HG02885 (cell line): ENCODE results near the gene POTEG.
"Not testable (repeated sequence)": the region's sequence is repeated elsewhere in the genome, so short reads cannot be mapped to it uniquely, and the experiment has no call there.

Experiments used
- ATAC-seq: cut with Tn5 transposase; IDR thresholded peaks from one replicate; pipeline ENCODE4 v1.9.1; 2021; ENCODE audit warnings: mild to moderate bottlenecking; ENCODE audit not compliant: unreplicated experiment, poor library complexity

The POTEG gene

GRCh38 chr14:19380137-19380536 is 54.0 kb downstream of the POTEG start:
- not testable (repeated sequence) for ATAC-seq

GRCh38 chr14:19374451-19374903 is 59.7 kb downstream of the POTEG start:
- not testable (repeated sequence) for ATAC-seq

GRCh38 chr14:19372813-19373500 is 61.2 kb downstream of the POTEG start:
- not testable (repeated sequence) for ATAC-seq

GRCh38 chr14:19371767-19372166 is 62.4 kb downstream of the POTEG start:
- ATAC-seq: not testable (repeated sequence)

GRCh38 chr14:19362803-19363202 is 71.3 kb downstream of the POTEG start:
- ATAC-seq: not testable (repeated sequence)

- not testable (repeated sequence) for ATAC-seq
These were observed 71.8 kb downstream of the POTEG start for GRCh38 chr14:19362323-19362722.

GRCh38 chr14:19361636-19362253 is 72.4 kb downstream of the POTEG start:
- not testable (repeated sequence) for ATAC-seq

GRCh38 chr14:19360937-19361635 is 73.1 kb downstream of the POTEG start:
- not testable (repeated sequence) for ATAC-seq
